Mesenchymal stem cell (in vitro differentiated cells and primary cell): ENCODE results near the gene PDE2A.

Source experiments
- DNase-seq: peaks from one replicate; pipeline ENCODE4 v3.0.0-alpha.2; 2013
- H2AFZ ChIP-seq: one replicate; pipeline ENCODE4 v1.6.1; 2013; ENCODE audit warnings: low read depth, mild to moderate bottlenecking, control low read depth, inconsistent platforms, low read length, moderate library complexity
- H2AK5ac ChIP-seq: 2 replicates; pipeline ENCODE4 v1.6.1; 2013; ENCODE audit warnings: low read length, moderate library complexity, mild to moderate bottlenecking, inconsistent platforms; ENCODE audit not compliant: severe bottlenecking
- H2BK120ac ChIP-seq: one replicate; pipeline ENCODE4 v1.6.1; 2013; ENCODE audit warnings: low read depth, mild to moderate bottlenecking, inconsistent platforms, low read length, moderate library complexity
- H2BK12ac ChIP-seq, 2 experiments: one replicate each; pipeline ENCODE4 v1.6.1; 2013; ENCODE audit warnings: inconsistent platforms in 2 of 2, low read length in 2 of 2, mild to moderate bottlenecking in 2 of 2, moderate library complexity in 2 of 2, control low read depth in 1 of 2
- H2BK15ac ChIP-seq: one replicate; pipeline ENCODE4 v1.6.1; 2013; ENCODE audit warnings: mild to moderate bottlenecking, low read depth, inconsistent platforms; ENCODE audit not compliant: poor library complexity, severe bottlenecking
- H2BK5ac ChIP-seq: 2 replicates; pipeline ENCODE4 v1.6.1; 2013; ENCODE audit warnings: low read depth, mild to moderate bottlenecking, low read length, control low read depth, inconsistent platforms; ENCODE audit not compliant: poor library complexity, severe bottlenecking
- H3K14ac ChIP-seq, 2 experiments: one replicate each; pipeline ENCODE4 v1.6.1; 2013; ENCODE audit warnings: inconsistent platforms in 2 of 2, low read length in 2 of 2, control low read depth in 1 of 2, mild to moderate bottlenecking in 1 of 2, moderate library complexity in 1 of 2
- H3K18ac ChIP-seq, 2 experiments: one replicate each; pipeline ENCODE4 v1.6.1; 2013; ENCODE audit warnings: inconsistent platforms in 2 of 2, low read length in 2 of 2, control low read depth in 1 of 2, low read depth in 1 of 2, mild to moderate bottlenecking in 1 of 2
- H3K23ac ChIP-seq, 2 experiments: one replicate each; pipeline ENCODE4 v1.6.1; 2013; ENCODE audit warnings: inconsistent platforms in 2 of 2, low read length in 2 of 2, mild to moderate bottlenecking in 2 of 2, moderate library complexity in 2 of 2, control low read depth in 1 of 2
- H3K27ac ChIP-seq: 2 replicates; pipeline ENCODE4 v1.5.1; 2013; ENCODE audit warnings: mild to moderate bottlenecking, moderate library complexity, low read length, control low read depth, inconsistent platforms; ENCODE audit not compliant: poor library complexity, severe bottlenecking
- H3K27me3 ChIP-seq, 2 experiments: 2 replicates each; pipeline versions ENCODE4 v1.6.1 to v1.7.0; 2013; ENCODE audit warnings: low read length in 2 of 2, mild to moderate bottlenecking in 2 of 2, moderate library complexity in 2 of 2, control low read depth in 1 of 2, inconsistent platforms in 1 of 2; ENCODE audit not compliant: control insufficient read depth in 1 of 2, insufficient read depth in 1 of 2
- H3K36me3 ChIP-seq, 2 experiments: 2 replicates each; pipeline versions ENCODE4 v1.6.1 to v1.7.0; 2013; ENCODE audit warnings: low read length in 2 of 2, control low read depth in 1 of 2, inconsistent platforms in 1 of 2, low read depth in 1 of 2, mild to moderate bottlenecking in 1 of 2; ENCODE audit not compliant: insufficient read depth in 2 of 2, control insufficient read depth in 1 of 2
- H3K4ac ChIP-seq, 2 experiments: one replicate each; pipeline ENCODE4 v1.6.1; 2013; ENCODE audit warnings: inconsistent platforms in 2 of 2, low read length in 2 of 2, mild to moderate bottlenecking in 2 of 2, moderate library complexity in 2 of 2, control low read depth in 1 of 2, low read depth in 1 of 2
- H3K4me1 ChIP-seq: 2 replicates; pipeline ENCODE4 v1.6.1; 2013; ENCODE audit warnings: low read depth, low read length, control low read depth; ENCODE audit not compliant: control insufficient read depth, insufficient read depth
- H3K4me2 ChIP-seq: 2 replicates; pipeline ENCODE4 v1.6.1; 2013; ENCODE audit warnings: low read length, mild to moderate bottlenecking, inconsistent platforms; ENCODE audit not compliant: poor library complexity, severe bottlenecking
- H3K4me3 ChIP-seq, 2 experiments: 2 replicates each; pipeline versions ENCODE4 v1.5.1 to v1.7.0; 2013; ENCODE audit warnings: low read length in 2 of 2, mild to moderate bottlenecking in 2 of 2, control low read depth in 1 of 2, low read depth in 1 of 2; ENCODE audit not compliant: insufficient read depth in 1 of 2
- H3K79me1 ChIP-seq: replicated peaks from 2 replicates; pipeline ENCODE4 v1.6.1; 2013; ENCODE audit warnings: mild to moderate bottlenecking, control low read depth, low read length, inconsistent platforms; ENCODE audit not compliant: poor library complexity, severe bottlenecking
- H3K9ac ChIP-seq: 2 replicates; pipeline ENCODE4 v1.7.0; 2013; ENCODE audit warnings: mild to moderate bottlenecking, low read length, moderate library complexity
- H3K9me3 ChIP-seq: 2 replicates; pipeline ENCODE4 v1.7.0; 2013; ENCODE audit warnings: mild to moderate bottlenecking, low read length; ENCODE audit not compliant: control insufficient read depth
- H4K8ac ChIP-seq: one replicate; pipeline ENCODE4 v1.6.1; 2013; ENCODE audit warnings: inconsistent platforms, mild to moderate bottlenecking, low read length, moderate library complexity
- H4K91ac ChIP-seq: one replicate; pipeline ENCODE4 v1.6.1; 2013; ENCODE audit warnings: mild to moderate bottlenecking, low read length, inconsistent platforms
- WGBS: methylation state at CpG from one replicate; pipeline ENCODE4 v1.1.7; 2013; ENCODE audit warnings: mixed read lengths; 5-methylcytosine and 5-hydroxymethylcytosine counted together

PDE2A gene

GRCh38 chr11:72634472-72635095 is 39.6 kb downstream of the PDE2A start:
- Histone ChIP-seq H3K18ac (no peak overlapping the region), H3K4me3 (no peak overlapping the region), H3K27me3 (peaks cover 71 to 95% of the 10 kb centered on the region in 2 experiments), H3K27ac (no peak overlapping the region), H3K4me1 (peaks cover 7% of the 10 kb centered on the region), H3K79me1 (no peaks in the 10 kb centered on the region), H3K23ac (peak overlapping the region in 1 of 2 experiments; percentile 74), H3K36me3 (no peaks in the 10 kb centered on the region), H2AK5ac (no peak overlapping the region), H3K4me2 (no peak overlapping the region), H2BK120ac (no peak overlapping the region), H4K8ac (peak overlapping the region; percentile 43), H3K9ac (no peak overlapping the region), H3K14ac (peak overlapping the region in 1 of 2 experiments; percentile 79), H2AFZ (no peak overlapping the region), H2BK5ac (no peak overlapping the region), H2BK12ac (peak overlapping the region in 1 of 2 experiments; percentile 24), H3K9me3 (peaks cover 6% of the 10 kb centered on the region), H4K91ac (no peak overlapping the region), H2BK15ac (no peak overlapping the region), H3K4ac (no peak overlapping the region)
- no peak for DNase-seq
- 75% methylated on average over 6 of the region's 7 CpGs for WGBS

GRCh38 chr11:72634016-72634415 is 40.2 kb downstream of the PDE2A start:
- H2BK120ac ChIP-seq = no peak overlapping the region
- H2BK5ac ChIP-seq = no peak overlapping the region
- H3K9me3 ChIP-seq = peaks cover 6% of the 10 kb centered on the region
- no peak overlapping the region for H2AFZ ChIP-seq
- no peak overlapping the region for H3K4me3 ChIP-seq
- no peak overlapping the region for H3K18ac ChIP-seq
- no peak overlapping the region for H3K4ac ChIP-seq
- H2BK12ac ChIP-seq = no peak overlapping the region
- H3K27ac ChIP-seq = no peak overlapping the region
- 89% methylated on average over 8 of the region's 9 CpGs for WGBS
- peaks cover 9% of the 10 kb centered on the region for H3K4me1 ChIP-seq
- no peak overlapping the region for H2AK5ac ChIP-seq
- no peak overlapping the region for H3K9ac ChIP-seq
- DNase-seq = no peak
- H2BK15ac ChIP-seq = no peak overlapping the region
- no peaks in the 10 kb centered on the region for H3K36me3 ChIP-seq
- H3K14ac ChIP-seq = peak overlapping the region in 1 of 2 experiments; percentile 46
- H3K23ac ChIP-seq = no peak overlapping the region
- H4K8ac ChIP-seq = no peak overlapping the region
- H3K27me3 ChIP-seq = peaks cover 71 to 92% of the 10 kb centered on the region in 2 experiments
- no peak overlapping the region for H4K91ac ChIP-seq
- H3K4me2 ChIP-seq = no peak overlapping the region
- no peaks in the 10 kb centered on the region for H3K79me1 ChIP-seq

- Histone ChIP-seq H3K4ac (peak overlapping the region in 1 of 2 experiments; percentile 32), H3K36me3 (no peaks in the 10 kb centered on the region), H3K27ac (no peak overlapping the region), H2BK12ac (peak overlapping the region; percentile 70 to 88), H2BK120ac (peak overlapping the region; percentile 36), H2AK5ac (no peak overlapping the region), H2BK5ac (no peak overlapping the region), H3K23ac (no peak overlapping the region), H3K4me2 (no peak overlapping the region), H3K79me1 (no peaks in the 10 kb centered on the region), H2BK15ac (peak overlapping the region; percentile 52), H3K27me3 (peaks cover 66 to 88% of the 10 kb centered on the region in 2 experiments), H4K91ac (peak overlapping the region; percentile 76), H4K8ac (no peak overlapping the region), H3K9ac (no peak overlapping the region), H3K14ac (no peak overlapping the region), H2AFZ (no peak overlapping the region), H3K9me3 (peaks cover 6% of the 10 kb centered on the region), H3K4me3 (no peak overlapping the region), H3K18ac (no peak overlapping the region), H3K4me1 (peaks cover 9% of the 10 kb centered on the region)
- DNase-seq = no peak
- WGBS = 76% methylated on average over 3 of the region's 4 CpGs
These were observed 41.2 kb downstream of the PDE2A start for GRCh38 chr11:72633068-72633467.

- no peak overlapping the region for H2AFZ ChIP-seq
- H3K36me3 ChIP-seq = no peaks in the 10 kb centered on the region
- WGBS = 77% methylated on average over 18 of the region's 18 CpGs
- peak overlapping the region; percentile 49 to 80 for H2BK12ac ChIP-seq
- H3K4ac ChIP-seq = peak overlapping the region in 1 of 2 experiments; percentile 76
- H3K27me3 ChIP-seq = peaks cover 64 to 88% of the 10 kb centered on the region in 2 experiments
- peaks cover 6% of the 10 kb centered on the region for H3K9me3 ChIP-seq
- no peak overlapping the region for H3K23ac ChIP-seq
- H3K4me2 ChIP-seq = no peak overlapping the region
- peak; percentile 49 for DNase-seq
- no peak overlapping the region for H3K9ac ChIP-seq
- no peaks in the 10 kb centered on the region for H3K79me1 ChIP-seq
- no peak overlapping the region for H2BK5ac ChIP-seq
- peaks cover 7% of the 10 kb centered on the region for H3K4me1 ChIP-seq
- H3K27ac ChIP-seq = no peak overlapping the region
- H3K14ac ChIP-seq = peak overlapping the region in 1 of 2 experiments; percentile 98
- H2BK15ac ChIP-seq = peak overlapping the region; percentile 75
- no peak overlapping the region for H2AK5ac ChIP-seq
- peak overlapping the region; percentile 89 for H4K8ac ChIP-seq
- H4K91ac ChIP-seq = peak overlapping the region; percentile 49
- peak overlapping the region; percentile 42 for H2BK120ac ChIP-seq
- peak overlapping the region; percentile 70 to 80 for H3K18ac ChIP-seq
- no peak overlapping the region for H3K4me3 ChIP-seq
These were observed 42.2 kb downstream of the PDE2A start for GRCh38 chr11:72631806-72632731.
